HG03432 (cell line): ENCODE measurements around the gene CLEC4D.
A peak's percentile ranks its signal among the peaks of the same experiment; 100 is the strongest.
"Not testable (repeated sequence)": the region's sequence is repeated elsewhere in the genome, so short reads cannot be mapped to it uniquely, and the experiment has no call there.

Source experiments
- ATAC-seq: cut with Tn5 transposase; IDR thresholded peaks from one replicate; pipeline ENCODE4 v1.9.1; 2021; ENCODE audit warnings: mild to moderate bottlenecking, moderate library complexity; ENCODE audit not compliant: unreplicated experiment

Gene CLEC4D

GRCh38 chr12:8513256-8513655, at the start of gene CLEC4D:
CLEC4D (plus strand) TSS chr12:8513503; CDS start chr12:8513733, 230 bp downstream.
- ATAC-seq: no peak

DNA sequence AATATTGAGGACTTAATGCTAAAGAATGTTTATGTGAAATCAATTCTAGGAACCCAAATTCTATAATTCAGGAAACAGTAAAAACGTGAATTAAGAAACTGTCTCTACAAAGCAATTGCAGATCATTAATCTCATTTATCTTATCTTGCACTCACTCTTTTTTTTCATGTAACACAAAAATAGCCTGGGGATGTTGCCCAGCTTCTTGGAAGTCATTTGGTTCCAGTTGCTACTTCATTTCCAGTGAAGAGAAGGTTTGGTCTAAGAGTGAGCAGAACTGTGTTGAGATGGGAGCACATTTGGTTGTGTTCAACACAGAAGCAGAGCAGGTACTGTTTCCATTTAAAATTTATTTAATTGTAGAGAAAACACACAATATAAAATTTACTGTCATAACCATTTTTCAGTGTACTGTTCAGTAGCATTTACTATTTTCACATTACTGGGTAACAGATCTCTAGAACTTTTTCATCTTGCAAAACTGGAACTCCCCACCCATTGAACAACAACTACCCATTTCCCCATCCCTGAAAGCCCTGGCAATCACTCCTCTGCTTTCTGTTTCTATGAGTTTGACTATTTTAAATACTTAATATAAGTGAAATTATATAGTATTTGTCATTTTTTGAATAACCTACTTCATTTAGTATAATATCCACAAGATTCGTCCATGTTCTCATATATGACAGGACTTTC, 47.9 kb upstream of the CLEC4D start:
- ATAC-seq: no peak

- no peak for ATAC-seq
Measured at GRCh38 chr12:8466241-8466640, 47.1 kb upstream of the CLEC4D start.

- ATAC-seq: no peak
Measured at GRCh38 chr12:8471090-8471489, 42.2 kb upstream of the CLEC4D start.

DNA sequence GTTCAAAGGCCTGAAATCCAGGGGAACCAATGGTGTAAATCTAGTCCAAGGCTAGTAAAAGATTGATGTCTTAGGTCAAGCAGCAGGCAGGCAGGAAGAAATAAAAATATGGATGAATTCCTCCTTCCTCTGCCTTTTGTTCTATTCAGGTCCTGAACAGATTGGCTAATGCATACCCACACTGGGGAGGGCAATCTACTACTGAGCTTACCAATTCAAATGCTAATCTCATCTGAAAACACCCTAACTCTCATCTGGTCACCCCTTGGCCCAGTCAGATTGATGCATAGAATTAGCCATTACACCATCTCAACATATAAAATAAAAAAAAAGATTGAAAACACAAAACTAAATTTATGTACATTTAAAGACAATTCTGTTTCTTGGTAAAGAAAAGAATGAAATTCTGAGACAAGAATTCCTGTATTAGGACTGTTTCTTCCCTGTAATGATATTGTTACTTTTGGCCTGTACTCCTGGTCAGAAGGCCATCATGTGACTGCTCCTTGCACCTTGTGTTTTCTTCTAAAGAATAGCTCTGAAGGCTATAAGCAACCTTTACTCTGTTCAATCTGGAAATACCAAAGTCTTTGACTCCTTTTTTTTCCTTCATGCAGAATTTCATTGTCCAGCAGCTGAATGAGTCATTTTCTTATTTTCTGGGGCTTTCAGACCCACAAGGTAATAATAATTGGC, 37.6 kb upstream of the CLEC4D start:
- no peak for ATAC-seq

DNA sequence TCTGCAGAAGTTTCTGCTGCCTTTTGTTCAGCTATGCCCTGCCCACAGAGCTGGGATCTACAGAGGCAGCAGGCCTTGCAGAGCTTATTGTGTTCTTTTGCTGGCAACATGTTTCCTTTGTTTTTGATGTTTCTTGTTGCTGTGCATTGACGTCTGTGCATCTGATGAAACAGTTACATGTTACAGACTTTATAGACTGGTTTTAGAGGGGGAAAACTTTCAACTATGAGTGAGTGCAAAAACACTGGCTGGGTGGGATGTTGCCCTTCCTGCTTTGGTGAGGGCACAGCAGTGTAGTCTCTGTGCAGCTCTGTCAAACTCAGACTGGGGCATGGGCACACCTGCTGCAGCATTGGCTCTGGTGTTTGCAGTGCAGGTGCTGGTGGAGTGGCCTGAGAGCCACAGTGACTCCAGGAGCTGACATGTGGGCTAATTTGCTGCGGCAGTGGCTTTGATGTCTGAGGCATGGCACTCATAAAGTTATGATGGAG, 30.7 kb upstream of the CLEC4D start:
- ATAC-seq: no peak

DNA sequence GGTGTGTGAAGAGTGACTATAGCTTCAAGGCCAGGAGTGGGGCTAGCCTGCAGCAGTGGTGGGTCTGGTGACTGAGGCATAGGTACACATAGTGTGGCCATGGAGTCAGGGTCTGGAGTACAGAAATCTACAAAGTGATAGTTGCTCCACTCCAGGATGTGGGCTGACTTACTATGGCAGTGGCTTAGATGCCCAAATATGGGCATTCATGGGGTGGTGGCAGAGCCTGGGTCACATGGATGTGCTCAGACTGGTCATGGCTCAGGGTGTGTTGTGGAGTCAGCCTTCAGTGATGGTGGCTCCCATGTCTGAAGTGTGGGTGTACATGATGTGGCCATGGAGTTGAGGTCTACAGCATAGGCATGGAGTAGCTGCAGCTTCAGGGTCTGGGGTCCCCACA, 30.2 kb upstream of the CLEC4D start:
- no peak for ATAC-seq

GRCh38 chr12:8491646-8492530, 21.4 kb upstream of the CLEC4D start:
- no peak for ATAC-seq

DNA sequence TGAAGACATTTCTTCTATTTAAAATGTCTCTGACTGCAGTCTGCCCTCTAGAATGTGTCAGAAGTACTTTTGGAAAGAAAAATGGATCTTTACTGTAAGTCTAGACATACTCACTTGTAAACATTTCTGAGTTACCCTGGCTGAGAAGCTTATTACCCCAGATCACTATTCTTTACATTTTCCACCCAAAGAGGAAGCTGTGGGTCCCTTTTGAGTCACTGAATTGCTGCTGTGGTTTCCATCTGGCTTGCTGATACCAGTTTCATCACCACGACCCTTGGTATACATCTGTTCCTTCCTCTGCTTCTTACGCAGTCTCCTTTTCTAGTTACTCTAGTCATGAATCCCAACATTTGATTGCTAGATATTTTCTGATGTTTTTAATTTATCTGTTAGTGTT, 20.2 kb upstream of the CLEC4D start:
- ATAC-seq: peak; percentile 99

DNA sequence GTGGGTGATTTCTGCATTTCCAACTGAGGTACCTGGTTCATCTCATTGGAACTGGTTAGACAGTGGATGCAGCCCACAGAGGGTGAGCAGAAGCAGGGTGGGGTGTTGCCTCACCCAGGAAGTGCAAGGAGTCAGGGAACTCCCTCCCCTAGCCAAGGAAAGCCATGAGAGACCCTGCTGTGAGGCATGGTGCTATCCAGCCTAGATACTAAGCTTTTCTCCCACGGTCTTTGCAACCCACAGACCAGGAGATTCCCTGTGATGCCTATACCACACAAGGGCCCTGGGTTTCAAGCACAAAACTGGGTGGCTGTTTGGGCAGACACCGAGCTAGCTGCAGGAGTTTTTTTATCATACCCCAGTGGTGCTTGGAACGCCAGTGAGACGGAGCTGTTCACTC, 17.6 kb upstream of the CLEC4D start:
- not testable (repeated sequence) for ATAC-seq

DNA sequence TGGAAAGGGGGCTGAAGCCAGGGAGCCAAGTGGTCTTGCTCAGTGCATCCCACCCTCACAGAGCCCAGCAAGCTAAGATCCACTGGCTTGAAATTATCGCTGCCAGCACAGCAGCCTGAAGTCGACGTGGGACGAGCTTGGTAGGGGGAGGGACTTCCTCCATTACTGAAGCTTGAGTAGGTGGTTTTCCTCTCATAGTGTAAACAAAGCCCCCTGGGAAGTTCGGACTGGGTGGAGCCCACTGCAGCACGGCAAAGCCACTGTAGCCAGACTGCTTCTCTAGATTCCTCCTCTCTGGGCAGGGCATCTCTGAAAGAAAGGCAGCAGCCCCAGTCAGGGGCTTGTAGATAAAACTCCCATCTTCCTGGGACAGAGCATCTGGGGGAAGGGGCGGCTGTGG, 17.2 kb upstream of the CLEC4D start:
- not testable (repeated sequence) for ATAC-seq

- ATAC-seq: no peak
Measured at GRCh38 chr12:8499616-8500015, 13.7 kb upstream of the CLEC4D start.

DNA sequence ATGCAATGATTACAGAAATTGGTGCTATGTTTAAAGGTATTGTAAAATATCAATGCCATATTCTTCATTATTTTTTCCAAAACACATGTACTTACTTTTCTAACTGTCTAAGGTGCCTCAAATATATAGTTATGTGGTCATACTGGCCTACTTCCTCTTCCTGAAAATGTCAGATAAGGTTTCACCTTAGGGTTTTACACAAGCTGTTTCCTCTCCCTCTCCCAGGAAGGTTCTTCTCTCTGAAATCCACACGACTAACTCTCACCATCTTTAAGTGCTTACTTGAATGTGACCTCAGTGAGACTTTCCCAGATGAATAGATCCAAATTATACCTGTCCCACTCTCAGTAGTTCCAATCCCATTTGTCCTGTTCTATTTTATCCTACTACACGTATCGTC, 11.6 kb upstream of the CLEC4D start:
- no peak for ATAC-seq

GRCh38 chr12:8504351-8504750, 9.0 kb upstream of the CLEC4D start:
- no peak for ATAC-seq

DNA sequence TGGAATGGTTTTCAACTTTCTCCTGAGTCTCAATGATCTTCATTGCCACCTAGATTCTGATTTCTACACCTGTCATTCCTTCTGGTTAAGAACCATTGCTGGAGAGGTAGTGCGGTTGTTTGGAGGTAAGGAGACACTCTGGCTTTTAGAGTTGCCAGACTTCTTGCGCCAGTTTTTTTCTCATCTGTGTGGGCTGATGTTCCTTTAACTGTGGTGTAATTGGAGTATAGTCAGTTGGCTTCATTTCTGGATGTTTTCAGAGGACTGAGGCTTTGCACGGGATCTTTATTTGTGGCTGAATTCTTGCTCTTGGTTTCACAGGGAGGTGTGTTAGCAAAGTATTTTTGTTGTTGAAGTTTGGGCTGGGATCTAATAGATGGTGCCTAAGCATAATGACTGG, 5.7 kb upstream of the CLEC4D start:
- no peak for ATAC-seq

DNA sequence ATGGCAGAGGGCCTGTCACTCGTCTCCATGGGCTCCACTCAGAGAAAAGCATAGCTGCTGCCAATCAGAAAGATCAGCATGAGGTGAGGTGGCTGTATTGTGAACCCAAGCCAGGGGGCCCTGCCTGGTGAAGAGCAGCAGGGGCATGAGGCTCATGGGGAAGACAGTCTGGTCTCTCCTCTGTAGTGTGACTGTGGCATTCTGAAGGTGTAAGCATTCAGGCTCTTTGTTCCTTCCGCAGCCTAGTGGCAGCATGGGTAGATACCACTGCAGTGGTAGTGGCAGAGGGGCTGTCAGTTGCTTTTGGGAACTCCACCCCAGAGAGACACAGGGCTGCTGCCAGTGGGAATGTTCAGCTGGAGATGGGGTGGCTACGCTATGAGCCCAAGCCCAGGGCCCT, 5.1 kb upstream of the CLEC4D start:
- no peak for ATAC-seq

- no peak for ATAC-seq
Measured at GRCh38 chr12:8508910-8509841, 4.1 kb upstream of the CLEC4D start.

DNA sequence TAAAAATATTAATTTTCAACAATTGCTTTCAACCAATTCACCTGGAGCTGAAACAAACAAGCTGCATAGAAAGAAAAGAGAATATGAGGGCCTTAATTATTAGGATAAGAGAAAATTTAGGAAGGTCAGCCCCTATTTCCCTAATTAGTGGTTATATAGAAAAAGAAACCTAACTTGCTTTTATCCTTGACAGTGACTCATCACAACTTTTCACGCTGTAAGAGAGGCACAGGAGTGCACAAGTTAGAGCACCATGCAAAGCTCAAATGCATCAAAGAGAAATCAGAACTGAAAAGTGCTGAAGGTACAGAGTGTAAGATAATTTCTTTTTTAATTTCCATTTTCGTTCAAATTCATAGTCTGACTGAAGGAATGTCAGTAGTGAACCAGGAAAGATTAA, 4.7 kb downstream of the CLEC4D start:
- ATAC-seq: no peak

DNA sequence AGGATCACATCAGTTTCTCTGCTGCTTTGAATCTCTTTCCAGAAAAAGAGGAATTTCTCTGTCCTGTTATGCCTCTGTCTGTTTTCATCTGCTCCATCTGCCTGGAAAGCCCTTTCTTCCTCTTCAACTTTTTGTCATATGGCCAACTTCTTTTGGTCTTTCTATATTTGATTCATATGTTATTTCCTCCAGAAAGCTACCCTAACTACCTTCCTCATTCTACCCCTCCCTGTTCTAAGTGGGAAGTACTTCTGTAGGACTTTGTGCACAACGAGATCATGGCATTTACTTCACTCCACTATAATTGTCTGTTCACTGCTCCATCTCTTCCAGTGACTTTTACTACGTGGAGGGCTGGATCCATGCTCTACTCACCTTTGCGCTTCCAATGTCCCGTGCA, 5.9 kb downstream of the CLEC4D start:
- ATAC-seq: no peak
